OCI-LY1 (cell line): ENCODE data around the gene CCBE1.

Experiments used
- EZH2 ChIP-seq: fragments of 200-600 bp; sonication (generic), shearing (Covaris generic); IDR thresholded peaks from 2 replicates; pipeline ENCODE4 v1.8.0; 2017; ENCODE audit warnings: borderline replicate concordance, mixed run types, mild to moderate bottlenecking, antibody characterized with exemption, low read length, moderate library complexity, mixed read lengths
- TF ChIP-seq, protein P1 (sequence below): fragments of 200-600 bp; sonication (generic), shearing (Covaris generic); IDR thresholded peaks from 2 replicates; pipeline ENCODE4 v1.5.1; 2017; ENCODE audit warnings: mild to moderate bottlenecking, antibody characterized with exemption, low read length, moderate library complexity, mixed read lengths

DNA sequence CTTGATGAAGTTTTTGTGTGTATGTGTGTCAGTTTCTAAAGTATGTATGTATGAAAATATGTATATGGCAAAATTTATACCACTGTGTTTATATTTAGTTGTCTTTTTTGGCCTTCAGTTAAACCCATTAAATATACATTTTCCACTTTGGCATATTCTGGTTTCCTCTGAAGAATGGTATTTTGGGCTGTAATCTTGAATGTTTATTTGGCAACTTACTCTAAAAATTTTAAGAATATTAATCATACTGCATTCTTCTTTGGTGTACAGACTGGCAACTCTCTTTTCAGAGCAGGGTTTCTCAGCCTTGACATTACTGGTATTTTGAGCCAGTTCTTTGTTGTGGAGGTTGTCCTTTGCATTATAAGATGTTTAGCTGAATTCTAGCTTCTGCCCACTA lies 27.9 kb upstream of the CCBE1 start:
- TF ChIP-seq, protein P1, sequence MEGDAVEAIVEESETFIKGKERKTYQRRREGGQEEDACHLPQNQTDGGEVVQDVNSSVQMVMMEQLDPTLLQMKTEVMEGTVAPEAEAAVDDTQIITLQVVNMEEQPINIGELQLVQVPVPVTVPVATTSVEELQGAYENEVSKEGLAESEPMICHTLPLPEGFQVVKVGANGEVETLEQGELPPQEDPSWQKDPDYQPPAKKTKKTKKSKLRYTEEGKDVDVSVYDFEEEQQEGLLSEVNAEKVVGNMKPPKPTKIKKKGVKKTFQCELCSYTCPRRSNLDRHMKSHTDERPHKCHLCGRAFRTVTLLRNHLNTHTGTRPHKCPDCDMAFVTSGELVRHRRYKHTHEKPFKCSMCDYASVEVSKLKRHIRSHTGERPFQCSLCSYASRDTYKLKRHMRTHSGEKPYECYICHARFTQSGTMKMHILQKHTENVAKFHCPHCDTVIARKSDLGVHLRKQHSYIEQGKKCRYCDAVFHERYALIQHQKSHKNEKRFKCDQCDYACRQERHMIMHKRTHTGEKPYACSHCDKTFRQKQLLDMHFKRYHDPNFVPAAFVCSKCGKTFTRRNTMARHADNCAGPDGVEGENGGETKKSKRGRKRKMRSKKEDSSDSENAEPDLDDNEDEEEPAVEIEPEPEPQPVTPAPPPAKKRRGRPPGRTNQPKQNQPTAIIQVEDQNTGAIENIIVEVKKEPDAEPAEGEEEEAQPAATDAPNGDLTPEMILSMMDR, result no peak
- no peak for TF ChIP-seq EZH2
